HG02981 (cell line): ENCODE results near the gene ATAD2B.

Experiments used
- ATAC-seq: cut with Tn5 transposase; IDR thresholded peaks from one replicate; pipeline ENCODE4 v1.9.1; 2021; ENCODE audit warnings: mild to moderate bottlenecking, moderate library complexity; ENCODE audit not compliant: unreplicated experiment

ATAD2B gene

GRCh38 chr2:23915327-23915726 is 11.6 kb downstream of the ATAD2B start:
- ATAC-seq = no peak

GRCh38 chr2:23912054-23912453 is 14.9 kb downstream of the ATAD2B start:
- no peak for ATAC-seq

- no peak for ATAC-seq
Observed at GRCh38 chr2:23905155-23905554, 21.8 kb downstream of the ATAD2B start.

- no peak for ATAC-seq
Observed at GRCh38 chr2:23904692-23905091, 22.2 kb downstream of the ATAD2B start.

GRCh38 chr2:23904215-23904614 is 22.7 kb downstream of the ATAD2B start:
- no peak for ATAC-seq

GRCh38 chr2:23903034-23903433 is 23.9 kb downstream of the ATAD2B start:
- ATAC-seq = no peak

GRCh38 chr2:23901966-23902846 is 24.7 kb downstream of the ATAD2B start:
- ATAC-seq = no peak

GRCh38 chr2:23900541-23901322 is 26.2 kb downstream of the ATAD2B start:
- no peak for ATAC-seq

- ATAC-seq = no peak
Observed at GRCh38 chr2:23900133-23900532, 26.8 kb downstream of the ATAD2B start.

GRCh38 chr2:23871206-23871605 is 55.7 kb downstream of the ATAD2B start:
- no peak for ATAC-seq

GRCh38 chr2:23867449-23867848 is 59.5 kb downstream of the ATAD2B start:
- ATAC-seq = no peak

GRCh38 chr2:23862716-23863426 is 64.1 kb downstream of the ATAD2B start:
- no peak for ATAC-seq

- ATAC-seq = no peak
Observed at GRCh38 chr2:23861952-23862351, 65.0 kb downstream of the ATAD2B start.

GRCh38 chr2:23859983-23860382 is 66.9 kb downstream of the ATAD2B start:
- no peak for ATAC-seq

- no peak for ATAC-seq
Observed at GRCh38 chr2:23859234-23859633, 67.7 kb downstream of the ATAD2B start.

- ATAC-seq = peak; percentile 82
Observed at GRCh38 chr2:23850564-23851256, 76.2 kb downstream of the ATAD2B start.

- no peak for ATAC-seq
Observed at GRCh38 chr2:23844905-23845304, 82.0 kb downstream of the ATAD2B start.

- ATAC-seq = no peak
Observed at GRCh38 chr2:23843051-23843976, 83.6 kb downstream of the ATAD2B start.

GRCh38 chr2:23839919-23840578 is 86.9 kb downstream of the ATAD2B start:
- ATAC-seq = no peak
